WTC11 (cell line): Measurements from ENCODE around the gene ADA.

ENCODE experiments used
- ATF1 ChIP-seq: sonication (generic); formaldehyde crosslinking; IDR thresholded peaks from 2 replicates; pipeline ENCODE4 v1.8.1; 2023; ENCODE audit warnings: mild to moderate bottlenecking, moderate library complexity, missing genetic modification reagents
- CREM ChIP-seq: sonication (generic); formaldehyde crosslinking; IDR thresholded peaks from 2 replicates; pipeline ENCODE4 v1.8.1; 2022; ENCODE audit warnings: mild to moderate bottlenecking, missing genetic modification reagents, moderate library complexity
- TCF7 ChIP-seq: sonication (generic); formaldehyde crosslinking; IDR thresholded peaks from 2 replicates; pipeline ENCODE4 v1.8.0; 2022; ENCODE audit warnings: mild to moderate bottlenecking, low read depth, missing genetic modification reagents, moderate library complexity
- TEAD4 ChIP-seq: sonication (generic); formaldehyde crosslinking; IDR thresholded peaks from 2 replicates; pipeline ENCODE4 v1.8.0; 2022; ENCODE audit warnings: mild to moderate bottlenecking, missing genetic modification reagents
- ZNF232 ChIP-seq: sonication (generic); formaldehyde crosslinking; IDR thresholded peaks from 2 replicates; pipeline ENCODE4 v1.8.0; 2022; ENCODE audit warnings: mild to moderate bottlenecking, missing genetic modification reagents
- ZNF263 ChIP-seq: sonication (generic); formaldehyde crosslinking; IDR thresholded peaks from 2 replicates; pipeline ENCODE4 v1.8.1; 2022; ENCODE audit warnings: low read depth, mild to moderate bottlenecking, moderate library complexity, missing genetic modification reagents
- ZNF423 ChIP-seq: fragments of 250-450 bp; sonication (Bioruptor Pico); IDR thresholded peaks from 2 replicates; pipeline ENCODE4 v2.1.2; 2022; ENCODE audit warnings: mild to moderate bottlenecking, moderate library complexity
- TF ChIP-seq, protein P1 (sequence below): fragments of 200-600 bp; IDR thresholded peaks from 2 replicates; pipeline ENCODE4 v1.8.0; 2022; ENCODE audit warnings: antibody characterized with exemption
- TF ChIP-seq, protein P2 (sequence below): sonication (generic); formaldehyde crosslinking; IDR thresholded peaks from 2 replicates; pipeline ENCODE4 v1.8.1; 2023; ENCODE audit warnings: mild to moderate bottlenecking, missing genetic modification reagents
- TF ChIP-seq, protein P3 (sequence below): sonication (generic); formaldehyde crosslinking; IDR thresholded peaks from 2 replicates; pipeline ENCODE4 v1.8.1; 2023; ENCODE audit warnings: mild to moderate bottlenecking, missing genetic modification reagents

DNA sequence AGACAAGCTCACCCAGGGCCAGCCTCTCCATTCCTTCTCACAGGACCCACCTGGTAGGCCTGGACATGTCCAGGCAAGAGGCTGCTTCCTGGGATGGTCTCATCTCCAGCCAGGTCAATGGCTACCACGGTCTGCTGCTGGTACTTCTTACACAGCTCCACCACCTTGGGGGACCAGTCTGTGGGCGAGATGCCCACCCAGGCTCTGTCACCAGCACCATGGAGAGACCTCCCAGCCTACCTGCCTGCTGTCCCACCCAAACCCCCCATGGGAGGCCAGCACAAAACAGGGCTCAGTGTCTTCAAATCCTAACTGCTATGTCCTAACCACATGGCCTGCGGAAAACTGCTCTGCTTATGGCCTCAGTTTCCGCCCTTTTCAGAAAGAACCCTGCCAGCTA is 27.3 kb downstream of the ADA start:
- TF ChIP-seq TEAD4 (CRISPR knock-in tag) = no peak
- no peak for TF ChIP-seq ATF1 (CRISPR knock-in tag)
- no peak for TF ChIP-seq CREM
- no peak for TF ChIP-seq ZNF232 (CRISPR knock-in tag)
- no peak for TF ChIP-seq ZNF423
- TF ChIP-seq ZNF263 (CRISPR knock-in tag) = no peak
- TF ChIP-seq, protein P1, sequence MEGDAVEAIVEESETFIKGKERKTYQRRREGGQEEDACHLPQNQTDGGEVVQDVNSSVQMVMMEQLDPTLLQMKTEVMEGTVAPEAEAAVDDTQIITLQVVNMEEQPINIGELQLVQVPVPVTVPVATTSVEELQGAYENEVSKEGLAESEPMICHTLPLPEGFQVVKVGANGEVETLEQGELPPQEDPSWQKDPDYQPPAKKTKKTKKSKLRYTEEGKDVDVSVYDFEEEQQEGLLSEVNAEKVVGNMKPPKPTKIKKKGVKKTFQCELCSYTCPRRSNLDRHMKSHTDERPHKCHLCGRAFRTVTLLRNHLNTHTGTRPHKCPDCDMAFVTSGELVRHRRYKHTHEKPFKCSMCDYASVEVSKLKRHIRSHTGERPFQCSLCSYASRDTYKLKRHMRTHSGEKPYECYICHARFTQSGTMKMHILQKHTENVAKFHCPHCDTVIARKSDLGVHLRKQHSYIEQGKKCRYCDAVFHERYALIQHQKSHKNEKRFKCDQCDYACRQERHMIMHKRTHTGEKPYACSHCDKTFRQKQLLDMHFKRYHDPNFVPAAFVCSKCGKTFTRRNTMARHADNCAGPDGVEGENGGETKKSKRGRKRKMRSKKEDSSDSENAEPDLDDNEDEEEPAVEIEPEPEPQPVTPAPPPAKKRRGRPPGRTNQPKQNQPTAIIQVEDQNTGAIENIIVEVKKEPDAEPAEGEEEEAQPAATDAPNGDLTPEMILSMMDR = no peak
- TF ChIP-seq, protein P2, sequence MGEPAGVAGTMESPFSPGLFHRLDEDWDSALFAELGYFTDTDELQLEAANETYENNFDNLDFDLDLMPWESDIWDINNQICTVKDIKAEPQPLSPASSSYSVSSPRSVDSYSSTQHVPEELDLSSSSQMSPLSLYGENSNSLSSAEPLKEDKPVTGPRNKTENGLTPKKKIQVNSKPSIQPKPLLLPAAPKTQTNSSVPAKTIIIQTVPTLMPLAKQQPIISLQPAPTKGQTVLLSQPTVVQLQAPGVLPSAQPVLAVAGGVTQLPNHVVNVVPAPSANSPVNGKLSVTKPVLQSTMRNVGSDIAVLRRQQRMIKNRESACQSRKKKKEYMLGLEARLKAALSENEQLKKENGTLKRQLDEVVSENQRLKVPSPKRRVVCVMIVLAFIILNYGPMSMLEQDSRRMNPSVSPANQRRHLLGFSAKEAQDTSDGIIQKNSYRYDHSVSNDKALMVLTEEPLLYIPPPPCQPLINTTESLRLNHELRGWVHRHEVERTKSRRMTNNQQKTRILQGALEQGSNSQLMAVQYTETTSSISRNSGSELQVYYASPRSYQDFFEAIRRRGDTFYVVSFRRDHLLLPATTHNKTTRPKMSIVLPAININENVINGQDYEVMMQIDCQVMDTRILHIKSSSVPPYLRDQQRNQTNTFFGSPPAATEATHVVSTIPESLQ (CRISPR knock-in tag) = no peak
- TF ChIP-seq, protein P3, sequence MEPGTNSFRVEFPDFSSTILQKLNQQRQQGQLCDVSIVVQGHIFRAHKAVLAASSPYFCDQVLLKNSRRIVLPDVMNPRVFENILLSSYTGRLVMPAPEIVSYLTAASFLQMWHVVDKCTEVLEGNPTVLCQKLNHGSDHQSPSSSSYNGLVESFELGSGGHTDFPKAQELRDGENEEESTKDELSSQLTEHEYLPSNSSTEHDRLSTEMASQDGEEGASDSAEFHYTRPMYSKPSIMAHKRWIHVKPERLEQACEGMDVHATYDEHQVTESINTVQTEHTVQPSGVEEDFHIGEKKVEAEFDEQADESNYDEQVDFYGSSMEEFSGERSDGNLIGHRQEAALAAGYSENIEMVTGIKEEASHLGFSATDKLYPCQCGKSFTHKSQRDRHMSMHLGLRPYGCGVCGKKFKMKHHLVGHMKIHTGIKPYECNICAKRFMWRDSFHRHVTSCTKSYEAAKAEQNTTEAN (CRISPR knock-in tag) = no peak
- TF ChIP-seq TCF7 = no peak
